ENCODE data around the gene B4GALNT4.

Gene B4GALNT4

DNA sequence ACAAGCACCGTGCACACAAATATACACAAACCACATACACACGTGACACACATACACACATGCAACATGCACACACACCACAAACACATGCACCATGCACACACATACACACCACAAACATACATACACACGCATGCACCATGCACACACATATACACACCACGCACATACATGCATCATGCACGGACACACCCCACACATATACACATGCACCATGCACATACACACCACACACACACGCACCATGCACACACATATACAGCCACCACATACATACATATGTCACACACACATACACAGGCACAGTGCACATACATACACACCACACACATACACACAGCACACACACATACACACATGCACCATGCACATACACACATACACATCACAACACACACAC lies 12.7 kb upstream of the B4GALNT4 start:
- Mint-ChIP-seq H3K36me3 (ENCODE audit: low read depth) (no peaks in the 10 kb centered on the region), H3K4me1 (peaks cover 23% of the 10 kb centered on the region), H3K27ac (no peak overlapping the region), H3K4me3 (no peak overlapping the region), H3K27me3 (ENCODE audit: low read depth) (no peaks in the 10 kb centered on the region), H3K9me3 (peaks cover 2% of the 10 kb centered on the region)
- TF ChIP-seq, protein P1, sequence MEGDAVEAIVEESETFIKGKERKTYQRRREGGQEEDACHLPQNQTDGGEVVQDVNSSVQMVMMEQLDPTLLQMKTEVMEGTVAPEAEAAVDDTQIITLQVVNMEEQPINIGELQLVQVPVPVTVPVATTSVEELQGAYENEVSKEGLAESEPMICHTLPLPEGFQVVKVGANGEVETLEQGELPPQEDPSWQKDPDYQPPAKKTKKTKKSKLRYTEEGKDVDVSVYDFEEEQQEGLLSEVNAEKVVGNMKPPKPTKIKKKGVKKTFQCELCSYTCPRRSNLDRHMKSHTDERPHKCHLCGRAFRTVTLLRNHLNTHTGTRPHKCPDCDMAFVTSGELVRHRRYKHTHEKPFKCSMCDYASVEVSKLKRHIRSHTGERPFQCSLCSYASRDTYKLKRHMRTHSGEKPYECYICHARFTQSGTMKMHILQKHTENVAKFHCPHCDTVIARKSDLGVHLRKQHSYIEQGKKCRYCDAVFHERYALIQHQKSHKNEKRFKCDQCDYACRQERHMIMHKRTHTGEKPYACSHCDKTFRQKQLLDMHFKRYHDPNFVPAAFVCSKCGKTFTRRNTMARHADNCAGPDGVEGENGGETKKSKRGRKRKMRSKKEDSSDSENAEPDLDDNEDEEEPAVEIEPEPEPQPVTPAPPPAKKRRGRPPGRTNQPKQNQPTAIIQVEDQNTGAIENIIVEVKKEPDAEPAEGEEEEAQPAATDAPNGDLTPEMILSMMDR (IDR thresholded peaks at IDR 0.05; ENCODE audit: unreplicated experiment in 3 of 3), result no peak

DNA sequence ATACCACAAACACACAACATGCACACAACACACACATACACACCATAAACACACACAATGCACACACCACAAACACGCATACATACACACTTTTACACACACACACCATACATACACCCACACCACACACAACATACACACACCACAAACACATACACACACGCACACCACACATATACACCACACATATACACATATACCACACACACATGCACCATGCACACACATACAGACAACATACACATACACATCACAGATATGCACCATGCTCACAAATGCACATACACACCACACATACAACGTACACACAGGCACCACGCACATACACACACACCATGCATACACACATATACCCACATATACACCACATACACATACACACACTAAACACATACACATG lies 11.7 kb upstream of the B4GALNT4 start:
- H3K4me1 Mint-ChIP-seq, result peaks cover 21% of the 10 kb centered on the region
- no peaks in the 10 kb centered on the region for H3K36me3 Mint-ChIP-seq (ENCODE audit: low read depth)
- no peak overlapping the region for H3K4me3 Mint-ChIP-seq
- H3K27me3 Mint-ChIP-seq (ENCODE audit: low read depth), result no peaks in the 10 kb centered on the region
- H3K27ac Mint-ChIP-seq, result no peak overlapping the region
- TF ChIP-seq, protein P1 (IDR thresholded peaks at IDR 0.05; ENCODE audit: unreplicated experiment in 3 of 3), result no peak
- peaks cover 3% of the 10 kb centered on the region for H3K9me3 Mint-ChIP-seq

DNA sequence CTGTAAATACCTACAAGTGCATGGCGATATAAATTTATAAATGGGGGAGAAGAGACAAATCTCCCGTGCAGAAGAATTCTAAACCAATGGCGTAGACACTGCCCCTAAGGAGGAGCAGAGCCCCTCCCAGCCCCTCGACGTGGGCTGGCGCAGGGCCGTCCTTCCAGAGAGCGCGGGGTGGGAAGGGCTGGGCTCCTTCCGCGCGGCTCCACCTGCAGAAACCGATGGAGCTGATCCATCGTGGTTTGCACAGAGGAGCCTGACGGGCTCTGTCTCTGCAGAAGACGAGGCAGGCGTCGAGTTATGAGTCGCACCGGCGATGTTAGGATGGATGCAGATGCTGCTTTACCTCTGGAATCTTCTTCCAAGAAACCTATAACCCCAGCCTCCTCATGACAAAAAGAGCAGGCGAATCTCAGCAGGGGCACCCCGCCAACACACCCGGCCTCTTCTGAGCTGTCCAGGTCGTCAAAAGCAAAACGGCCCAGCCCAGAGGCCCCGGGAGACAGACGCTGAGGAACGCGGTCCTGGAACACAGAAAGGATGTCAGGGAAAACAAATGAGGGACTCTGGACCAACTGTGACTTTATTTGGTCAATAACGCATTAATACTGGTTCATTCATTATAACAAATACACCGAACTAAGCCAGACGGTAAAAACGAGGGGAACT lies 11.0 kb upstream of the B4GALNT4 start:
- Mint-ChIP-seq H3K27ac (no peak overlapping the region), H3K27me3 (ENCODE audit: low read depth) (no peaks in the 10 kb centered on the region), H3K4me1 (peaks cover 14% of the 10 kb centered on the region), H3K9me3 (peaks cover 3% of the 10 kb centered on the region), H3K36me3 (ENCODE audit: low read depth) (no peaks in the 10 kb centered on the region), H3K4me3 (no peak overlapping the region)
- TF ChIP-seq, protein P1 (IDR thresholded peaks at IDR 0.05; ENCODE audit: unreplicated experiment in 3 of 3), result no peak

DNA sequence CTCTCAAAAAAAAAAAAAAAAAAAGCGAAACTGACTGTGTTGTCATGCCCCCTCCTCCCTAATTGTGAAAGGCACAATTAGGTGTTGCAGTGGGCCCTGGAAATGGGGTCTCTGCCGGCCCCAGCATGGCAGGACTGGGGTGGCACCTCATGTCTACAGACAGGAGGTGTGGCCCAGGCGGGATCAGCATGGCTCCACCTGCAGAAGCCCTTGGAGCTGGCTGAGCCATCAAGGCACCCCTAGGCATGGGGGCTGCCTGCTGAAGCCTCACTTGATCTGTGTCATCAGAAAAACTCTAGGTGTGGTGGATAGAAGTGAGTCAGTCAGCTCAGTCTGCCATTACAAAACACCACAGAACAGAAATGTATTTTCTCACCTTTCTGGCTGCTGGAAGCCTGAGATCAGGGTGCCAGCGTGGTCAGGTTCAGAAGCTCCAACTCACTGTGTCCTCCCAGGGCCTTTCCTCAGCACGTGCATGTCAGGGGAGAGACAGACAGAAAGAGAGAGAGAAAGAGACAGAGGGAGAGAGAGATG lies 10.1 kb upstream of the B4GALNT4 start:
- peaks cover 3% of the 10 kb centered on the region for H3K9me3 Mint-ChIP-seq
- TF ChIP-seq, protein P1 (IDR thresholded peaks at IDR 0.05; ENCODE audit: unreplicated experiment in 3 of 3), result no peak
- H3K27ac Mint-ChIP-seq, result no peak overlapping the region
- peaks cover 4% of the 10 kb centered on the region for H3K4me1 Mint-ChIP-seq
- no peaks in the 10 kb centered on the region for H3K36me3 Mint-ChIP-seq (ENCODE audit: low read depth)
- H3K27me3 Mint-ChIP-seq (ENCODE audit: low read depth), result no peaks in the 10 kb centered on the region
- no peak overlapping the region for H3K4me3 Mint-ChIP-seq

DNA sequence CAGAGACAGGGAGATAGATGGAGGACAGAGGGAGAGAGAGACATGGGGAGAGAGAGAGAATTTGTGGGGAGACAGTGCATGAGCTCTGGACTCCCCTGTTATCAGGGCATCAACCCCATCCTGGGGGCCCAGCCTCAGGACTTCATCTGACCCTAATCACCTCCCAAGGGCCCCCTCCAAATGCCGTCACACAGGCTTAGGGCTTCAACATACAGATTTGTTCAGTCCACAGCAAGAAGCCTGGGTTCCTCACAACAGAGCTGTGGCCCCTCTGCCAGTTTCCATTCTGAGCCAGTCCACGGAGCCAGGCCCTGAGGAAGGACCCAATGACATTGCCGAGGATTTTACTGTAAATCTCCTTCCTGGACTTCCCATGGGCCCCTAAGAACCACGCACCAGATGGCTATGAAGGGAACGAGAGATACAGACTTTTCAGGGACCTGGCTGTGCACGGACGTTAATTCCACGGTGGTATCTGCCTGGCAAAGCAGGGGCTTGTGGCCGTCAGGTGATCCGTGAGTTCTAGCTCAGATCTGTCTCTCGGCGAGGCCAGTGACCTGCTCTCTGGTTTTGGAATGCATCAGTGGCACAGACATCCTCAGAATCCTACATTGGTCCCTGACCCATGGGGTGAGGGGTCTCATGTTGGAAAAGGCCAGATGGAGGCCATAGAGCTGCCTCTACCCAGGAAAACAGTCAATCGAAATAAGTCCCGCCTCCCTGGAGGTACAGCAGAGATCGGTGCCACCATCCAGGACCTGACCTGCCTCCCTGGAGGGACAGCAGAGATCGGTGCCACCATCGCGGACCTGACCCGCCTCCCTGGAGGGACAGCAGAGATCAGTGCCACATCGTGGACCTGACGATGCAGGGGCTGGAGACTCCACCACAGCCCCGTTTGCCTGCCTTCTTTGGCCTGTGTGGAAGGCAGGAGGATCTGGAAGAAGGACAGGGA lies 8.7 kb upstream of the B4GALNT4 start:
- Mint-ChIP-seq H3K9me3 (peaks cover 3% of the 10 kb centered on the region), H3K27ac (no peak overlapping the region), H3K4me3 (no peak overlapping the region), H3K4me1 (no peaks in the 10 kb centered on the region), H3K27me3 (ENCODE audit: low read depth) (no peaks in the 10 kb centered on the region), H3K36me3 (ENCODE audit: low read depth) (no peaks in the 10 kb centered on the region)
- TF ChIP-seq, protein P1 (IDR thresholded peaks at IDR 0.05; ENCODE audit: unreplicated experiment in 3 of 3), result no peak
